KMS-11 (cell line): ENCODE results near the gene SEZ6L2.

ENCODE experiments used
- H2AFZ ChIP-seq: fragments of 200-600 bp; sonication (generic); 2 replicates; pipeline ENCODE4 v1.6.1; 2016; ENCODE audit warnings: antibody characterized with exemption, mixed run types, low read depth
- H3K27ac ChIP-seq: fragments of 200-600 bp; sonication (generic); 2 replicates; pipeline ENCODE4 v1.6.1; 2016; ENCODE audit warnings: mild to moderate bottlenecking, mixed run types
- H3K27me3 ChIP-seq: fragments of 200-600 bp; sonication (generic); 2 replicates; pipeline ENCODE4 v1.6.1; 2017; ENCODE audit warnings: mild to moderate bottlenecking, low read depth, mixed run types, moderate library complexity; ENCODE audit not compliant: insufficient read depth
- H3K36me3 ChIP-seq: fragments of 200-600 bp; sonication (generic); 2 replicates; pipeline ENCODE4 v1.6.1; 2017; ENCODE audit warnings: mild to moderate bottlenecking, mixed run types; ENCODE audit not compliant: insufficient read depth
- H3K4me1 ChIP-seq: fragments of 200-600 bp; sonication (generic); 2 replicates; pipeline ENCODE4 v1.6.1; 2016; ENCODE audit warnings: mild to moderate bottlenecking, low read depth, mixed run types; ENCODE audit not compliant: poor library complexity, severe bottlenecking
- H3K4me2 ChIP-seq: fragments of 200-600 bp; sonication (generic); 2 replicates; pipeline ENCODE4 v1.7.0; 2016; ENCODE audit warnings: mild to moderate bottlenecking, mixed run types
- H3K4me3 ChIP-seq: fragments of 200-600 bp; sonication (generic); IDR thresholded peaks from 2 replicates; pipeline ENCODE4 v1.6.1; 2017; ENCODE audit warnings: low read depth, low read length, mixed read lengths; ENCODE audit not compliant: insufficient read depth
- H3K79me2 ChIP-seq: fragments of 200-600 bp; sonication (generic); 2 replicates; pipeline ENCODE4 v1.6.1; 2016; ENCODE audit warnings: low read depth, mixed run types; ENCODE audit not compliant: insufficient read depth
- H3K9ac ChIP-seq: fragments of 200-600 bp; sonication (generic); 2 replicates; pipeline ENCODE4 v1.6.1; 2016; ENCODE audit warnings: mild to moderate bottlenecking, mixed run types
- H4K20me1 ChIP-seq: fragments of 200-600 bp; sonication (generic); 2 replicates; pipeline ENCODE4 v1.6.1; 2016; ENCODE audit warnings: mild to moderate bottlenecking, mixed run types; ENCODE audit not compliant: insufficient read depth
- TF ChIP-seq, protein P1 (sequence below): fragments of 200-600 bp; sonication (generic); conservative IDR thresholded peaks from 2 replicates; pipeline ENCODE4 v1.6.1; 2017; ENCODE audit warnings: low read depth, mild to moderate bottlenecking, antibody characterized with exemption, low read length, moderate library complexity, mixed read lengths

The SEZ6L2 gene

DNA sequence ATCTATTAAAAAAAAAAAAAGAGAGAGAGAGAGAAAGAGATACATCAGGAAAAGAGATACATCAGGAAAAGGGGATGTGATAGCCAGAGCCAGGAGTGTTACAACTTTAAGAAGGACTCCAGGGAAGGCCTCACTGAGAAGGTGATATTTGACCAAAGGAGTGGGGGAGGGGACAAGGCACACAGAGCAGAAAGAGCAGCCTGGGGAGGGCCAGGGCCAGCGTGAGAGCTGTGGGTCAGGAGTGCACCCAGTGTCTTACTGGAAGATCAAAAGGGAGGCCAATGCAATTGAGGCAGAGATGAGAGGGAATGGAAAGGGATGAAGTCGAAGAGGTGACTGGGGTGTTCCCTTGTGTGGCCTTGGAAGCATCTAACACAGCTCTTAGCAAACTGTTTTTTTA is 8.6 kb upstream of the SEZ6L2 start:
- Histone ChIP-seq H3K36me3 (no peaks in the 10 kb centered on the region), H3K9ac (no peak overlapping the region), H2AFZ (no peak overlapping the region), H3K4me1 (no peaks in the 10 kb centered on the region), H3K79me2 (no peaks in the 10 kb centered on the region), H3K27me3 (no peaks in the 10 kb centered on the region), H3K4me3 (no peak overlapping the region), H3K4me2 (no peak overlapping the region), H3K27ac (no peak overlapping the region), H4K20me1 (no peaks in the 10 kb centered on the region)
- TF ChIP-seq, protein P1, sequence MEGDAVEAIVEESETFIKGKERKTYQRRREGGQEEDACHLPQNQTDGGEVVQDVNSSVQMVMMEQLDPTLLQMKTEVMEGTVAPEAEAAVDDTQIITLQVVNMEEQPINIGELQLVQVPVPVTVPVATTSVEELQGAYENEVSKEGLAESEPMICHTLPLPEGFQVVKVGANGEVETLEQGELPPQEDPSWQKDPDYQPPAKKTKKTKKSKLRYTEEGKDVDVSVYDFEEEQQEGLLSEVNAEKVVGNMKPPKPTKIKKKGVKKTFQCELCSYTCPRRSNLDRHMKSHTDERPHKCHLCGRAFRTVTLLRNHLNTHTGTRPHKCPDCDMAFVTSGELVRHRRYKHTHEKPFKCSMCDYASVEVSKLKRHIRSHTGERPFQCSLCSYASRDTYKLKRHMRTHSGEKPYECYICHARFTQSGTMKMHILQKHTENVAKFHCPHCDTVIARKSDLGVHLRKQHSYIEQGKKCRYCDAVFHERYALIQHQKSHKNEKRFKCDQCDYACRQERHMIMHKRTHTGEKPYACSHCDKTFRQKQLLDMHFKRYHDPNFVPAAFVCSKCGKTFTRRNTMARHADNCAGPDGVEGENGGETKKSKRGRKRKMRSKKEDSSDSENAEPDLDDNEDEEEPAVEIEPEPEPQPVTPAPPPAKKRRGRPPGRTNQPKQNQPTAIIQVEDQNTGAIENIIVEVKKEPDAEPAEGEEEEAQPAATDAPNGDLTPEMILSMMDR, result no peak

DNA sequence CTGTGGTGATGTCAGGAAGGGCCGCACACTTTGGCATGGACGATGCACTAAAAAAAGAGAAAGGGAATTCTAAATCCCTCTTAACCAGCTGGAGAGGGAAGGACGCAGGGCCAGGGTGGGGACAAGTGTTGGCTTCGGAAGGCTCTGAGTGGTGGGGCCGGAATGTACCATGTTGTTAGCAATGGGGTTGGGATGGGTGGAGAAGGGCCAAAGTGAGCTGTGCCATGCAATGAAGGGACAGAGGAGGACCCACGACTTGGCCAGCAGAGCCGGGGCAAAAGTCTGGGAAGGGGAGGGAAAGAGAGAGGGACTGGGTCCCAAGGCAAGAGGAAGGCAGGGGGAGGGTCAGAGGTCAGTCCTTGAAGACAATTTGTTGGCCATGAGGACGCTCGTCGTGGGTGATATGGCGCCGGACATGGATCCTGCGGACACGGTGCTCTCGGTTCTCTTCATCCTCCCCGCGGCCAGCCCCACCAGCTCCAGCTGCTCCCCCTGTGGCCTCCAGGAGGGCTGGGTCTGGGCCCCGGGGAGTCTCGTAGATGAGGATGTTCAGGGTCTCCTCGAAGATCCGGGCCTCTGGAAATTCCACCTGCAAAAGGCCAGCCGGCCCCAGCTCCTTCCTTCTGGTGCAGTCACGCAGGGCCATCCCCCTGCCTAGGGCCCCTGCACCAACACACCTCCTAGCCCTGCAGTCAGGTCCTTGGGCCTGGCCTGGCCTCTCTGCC is 7.3 kb upstream of the SEZ6L2 start:
- no peak overlapping the region for H3K4me3 ChIP-seq
- no peaks in the 10 kb centered on the region for H3K4me1 ChIP-seq
- H4K20me1 ChIP-seq, result no peaks in the 10 kb centered on the region
- H3K9ac ChIP-seq, result no peak overlapping the region
- no peaks in the 10 kb centered on the region for H3K79me2 ChIP-seq
- H3K36me3 ChIP-seq, result no peaks in the 10 kb centered on the region
- H3K4me2 ChIP-seq, result no peak overlapping the region
- H3K27me3 ChIP-seq, result no peaks in the 10 kb centered on the region
- TF ChIP-seq, protein P1, result no peak
- no peak overlapping the region for H2AFZ ChIP-seq
- no peak overlapping the region for H3K27ac ChIP-seq

DNA sequence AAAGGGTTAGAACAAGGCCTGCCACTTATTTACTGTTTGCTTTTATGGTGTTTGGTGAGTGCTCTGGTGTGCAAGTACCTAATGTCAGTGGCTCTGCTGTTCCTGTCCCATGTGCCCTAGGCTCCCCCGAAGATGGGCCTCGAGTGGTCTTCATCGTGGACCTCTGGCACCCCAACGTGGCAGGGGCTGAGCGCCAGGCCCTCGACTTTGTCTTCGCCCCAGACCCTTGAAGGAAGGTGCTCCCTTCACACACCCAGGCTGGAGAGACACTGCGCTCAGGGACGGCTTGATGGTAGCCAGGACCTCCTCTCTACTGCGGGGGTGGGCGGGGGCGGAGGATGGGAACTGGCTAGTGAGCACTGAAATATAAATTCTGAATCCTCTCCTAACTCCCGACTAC is 6.3 kb upstream of the SEZ6L2 start:
- no peak overlapping the region for H3K4me3 ChIP-seq
- no peaks in the 10 kb centered on the region for H3K36me3 ChIP-seq
- no peaks in the 10 kb centered on the region for H3K27me3 ChIP-seq
- no peak overlapping the region for H2AFZ ChIP-seq
- no peaks in the 10 kb centered on the region for H4K20me1 ChIP-seq
- TF ChIP-seq, protein P1, result no peak
- no peak overlapping the region for H3K9ac ChIP-seq
- H3K27ac ChIP-seq, result no peak overlapping the region
- H3K79me2 ChIP-seq, result no peaks in the 10 kb centered on the region
- no peaks in the 10 kb centered on the region for H3K4me1 ChIP-seq
- H3K4me2 ChIP-seq, result no peak overlapping the region

DNA sequence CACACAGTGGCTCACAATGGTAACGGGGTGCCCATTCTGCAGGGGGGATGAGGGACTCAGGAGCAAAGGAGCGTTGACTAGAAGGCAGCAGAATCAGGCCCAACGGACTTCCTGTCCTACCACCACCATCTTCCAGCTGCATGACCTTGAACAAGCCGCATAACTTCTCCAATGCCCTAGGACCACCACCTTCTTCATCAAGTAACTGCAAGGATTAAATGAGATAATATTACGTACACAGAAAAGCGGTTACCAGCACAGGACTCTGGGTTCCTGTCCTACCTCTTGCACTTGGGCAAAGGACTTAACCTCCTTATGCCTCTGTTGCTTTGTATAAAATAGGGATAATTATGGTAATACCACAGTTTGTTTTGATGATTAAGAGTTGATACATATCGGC is 5.6 kb upstream of the SEZ6L2 start:
- H3K27me3 ChIP-seq, result no peaks in the 10 kb centered on the region
- H3K27ac ChIP-seq, result no peak overlapping the region
- no peak overlapping the region for H3K4me2 ChIP-seq
- H3K9ac ChIP-seq, result no peak overlapping the region
- TF ChIP-seq, protein P1, result no peak
- H2AFZ ChIP-seq, result no peak overlapping the region
- no peak overlapping the region for H3K4me3 ChIP-seq
- H3K36me3 ChIP-seq, result no peaks in the 10 kb centered on the region
- no peaks in the 10 kb centered on the region for H4K20me1 ChIP-seq
- H3K4me1 ChIP-seq, result no peaks in the 10 kb centered on the region
- H3K79me2 ChIP-seq, result no peaks in the 10 kb centered on the region
